ENCODE measurements around the gene SAMD3.
"Not testable (repeated sequence)": the region's sequence is repeated elsewhere in the genome, so short reads cannot be mapped to it uniquely, and the experiment has no call there.

SAMD3 gene
- 81.1 to 148 reads per million in 2 donors for total RNA-seq

- no peak for DNase-seq
Observed at GRCh38 chr6:130222775-130223174, at the start of gene SAMD3. Gene SAMD3, minus strand, starts transcription at chr6:130222951. Its CDS starts 7,678 bp downstream, at chr6:130215273.

- DNase-seq: no peak
Observed at GRCh38 chr6:130269969-130270635, 47.4 kb upstream of the SAMD3 start.

GRCh38 chr6:130265553-130265952 is 42.8 kb upstream of the SAMD3 start:
- not testable (repeated sequence) for DNase-seq

GRCh38 chr6:130262008-130262407 is 39.3 kb upstream of the SAMD3 start:
- no peak for DNase-seq

GRCh38 chr6:130261558-130261957 is 38.8 kb upstream of the SAMD3 start:
- not testable (repeated sequence) for DNase-seq

- not testable (repeated sequence) for DNase-seq
Observed at GRCh38 chr6:130260614-130261241, 38.0 kb upstream of the SAMD3 start.

GRCh38 chr6:130260050-130260462 is 37.3 kb upstream of the SAMD3 start:
- DNase-seq: not testable (repeated sequence)

GRCh38 chr6:130259557-130259956 is 36.8 kb upstream of the SAMD3 start:
- no peak for DNase-seq

GRCh38 chr6:130259140-130259539 is 36.4 kb upstream of the SAMD3 start:
- DNase-seq: no peak

GRCh38 chr6:130252527-130253237 is 29.9 kb upstream of the SAMD3 start:
- no peak for DNase-seq

- DNase-seq: no peak
Observed at GRCh38 chr6:130245267-130245666, 22.5 kb upstream of the SAMD3 start.

- no peak for DNase-seq
Observed at GRCh38 chr6:130244728-130245127, 22.0 kb upstream of the SAMD3 start.

GRCh38 chr6:130240232-130240631 is 17.5 kb upstream of the SAMD3 start:
- DNase-seq: no peak

- no peak for DNase-seq
Observed at GRCh38 chr6:130239755-130240154, 17.0 kb upstream of the SAMD3 start.

- DNase-seq: no peak
Observed at GRCh38 chr6:130233330-130233729, 10.6 kb upstream of the SAMD3 start.

- DNase-seq: not testable (repeated sequence)
Observed at GRCh38 chr6:130230531-130230930, 7.8 kb upstream of the SAMD3 start.

- DNase-seq: no peak
Observed at GRCh38 chr6:130229645-130230044, 6.9 kb upstream of the SAMD3 start.

GRCh38 chr6:130223508-130223907 is 757 bp upstream of the SAMD3 start:
- DNase-seq: no peak

GRCh38 chr6:130218134-130218533 is 4.6 kb downstream of the SAMD3 start:
- no peak for DNase-seq

- DNase-seq: no peak
Observed at GRCh38 chr6:130216620-130217019, 6.1 kb downstream of the SAMD3 start.

- no peak for DNase-seq
Observed at GRCh38 chr6:130215526-130215925, 7.2 kb downstream of the SAMD3 start.

- DNase-seq: no peak
Observed at GRCh38 chr6:130212215-130212874, 10.4 kb downstream of the SAMD3 start.

- DNase-seq: no peak
Observed at GRCh38 chr6:130211691-130212090, 11.1 kb downstream of the SAMD3 start.
